AG04450 (cell line): Measurements from ENCODE around the gene NRIP1. TPM values are rescaled to one million over a fixed set of nuclear protein-coding genes. Genes with fewer than 3 reads are reported as not detected.

ENCODE experiments used
- CTCF ChIA-PET: fragments of 300-600, 350-600 bp; formaldehyde crosslinking; extraction: SDS; loops from one replicate; lab custom pipeline; 2022; ENCODE audit warnings: antibody characterized with exemption, inconsistent platforms; lab: Charles Lee
- POLR2A ChIA-PET: fragments of 350-600 bp; formaldehyde crosslinking; extraction: SDS; loops from one replicate; lab custom pipeline; 2021; ENCODE audit warnings: antibody characterized with exemption, inconsistent platforms; lab: Yijun Ruan, JAX
- DNase-seq: peaks from one replicate; pipeline ENCODE4 v3.0.0-alpha.2; 2011; ENCODE audit warnings: low read depth, low spot score
- H3K27ac ChIP-seq: one replicate; pipeline ENCODE4 v1.5.1; 2012; ENCODE audit warnings: low read depth, low read length, control low read depth
- H3K27me3 ChIP-seq: one replicate; pipeline ENCODE4 v1.6.0; 2012; ENCODE audit warnings: low read length; ENCODE audit not compliant: control insufficient read depth, insufficient read depth
- H3K4me3 ChIP-seq: 2 replicates; pipeline ENCODE4 v1.5.1; 2011; ENCODE audit warnings: mild to moderate bottlenecking, low read depth, low read length, control low read depth
- H3K9me3 ChIP-seq: 2 replicates; pipeline ENCODE4 v1.5.1; 2012; ENCODE audit warnings: low read length; ENCODE audit not compliant: control insufficient read depth, insufficient read depth
- polyA plus RNA-seq: library from polyadenylated mRNA; depleted of rRNA; stranded (reverse); fragments of >200 nt; gene quantifications from 2 replicates; pipeline ENCODE4 v1.2.3, GENCODE V29; 2011
- TF ChIP-seq, protein P1 (sequence below): IDR thresholded peaks from 2 replicates; pipeline ENCODE4 v1.5.1; 2011; ENCODE audit warnings: low read depth, low read length, control low read depth, inconsistent platforms

NRIP1 gene
- polyA plus RNA-seq, 1 experiment, result 22.6 TPM

DNA sequence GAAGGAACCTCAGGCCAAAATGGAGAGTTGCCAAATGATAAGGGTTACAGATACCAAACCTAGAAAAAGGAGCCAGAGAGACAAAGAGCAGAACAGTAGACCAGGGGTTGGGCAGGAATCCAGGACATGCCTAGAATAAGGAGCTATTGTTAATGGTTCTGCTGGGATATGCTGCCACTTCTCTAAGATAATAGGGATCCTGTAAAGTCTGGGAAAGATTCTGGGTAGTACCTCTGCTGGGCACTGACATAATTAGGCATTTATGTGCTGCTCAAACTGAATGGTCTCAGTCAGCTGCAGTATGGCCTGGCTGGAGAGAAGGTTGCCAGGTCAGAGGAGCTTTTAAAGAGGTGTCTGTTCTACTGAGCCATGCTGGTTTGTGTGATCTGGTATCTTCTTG lies 19.9 kb upstream of the NRIP1 start:
- ChIA-PET POLR2A (no interaction called here), CTCF (interaction anchor here (0.6 kb wide), 1 partner anchor 110 kb away, joined by 4 read pairs; no protein-coding TSS in a partner anchor)
- Histone ChIP-seq H3K4me3 (no peak overlapping the region), H3K9me3 (no peaks in the 10 kb centered on the region), H3K27ac (no peak overlapping the region), H3K27me3 (peaks cover 4% of the 10 kb centered on the region)
- no peak for DNase-seq
- TF ChIP-seq, protein P1, sequence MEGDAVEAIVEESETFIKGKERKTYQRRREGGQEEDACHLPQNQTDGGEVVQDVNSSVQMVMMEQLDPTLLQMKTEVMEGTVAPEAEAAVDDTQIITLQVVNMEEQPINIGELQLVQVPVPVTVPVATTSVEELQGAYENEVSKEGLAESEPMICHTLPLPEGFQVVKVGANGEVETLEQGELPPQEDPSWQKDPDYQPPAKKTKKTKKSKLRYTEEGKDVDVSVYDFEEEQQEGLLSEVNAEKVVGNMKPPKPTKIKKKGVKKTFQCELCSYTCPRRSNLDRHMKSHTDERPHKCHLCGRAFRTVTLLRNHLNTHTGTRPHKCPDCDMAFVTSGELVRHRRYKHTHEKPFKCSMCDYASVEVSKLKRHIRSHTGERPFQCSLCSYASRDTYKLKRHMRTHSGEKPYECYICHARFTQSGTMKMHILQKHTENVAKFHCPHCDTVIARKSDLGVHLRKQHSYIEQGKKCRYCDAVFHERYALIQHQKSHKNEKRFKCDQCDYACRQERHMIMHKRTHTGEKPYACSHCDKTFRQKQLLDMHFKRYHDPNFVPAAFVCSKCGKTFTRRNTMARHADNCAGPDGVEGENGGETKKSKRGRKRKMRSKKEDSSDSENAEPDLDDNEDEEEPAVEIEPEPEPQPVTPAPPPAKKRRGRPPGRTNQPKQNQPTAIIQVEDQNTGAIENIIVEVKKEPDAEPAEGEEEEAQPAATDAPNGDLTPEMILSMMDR, result no peak

- Histone ChIP-seq H3K27me3 (peaks cover 7% of the 10 kb centered on the region), H3K9me3 (no peaks in the 10 kb centered on the region), H3K4me3 (no peak overlapping the region), H3K27ac (no peak overlapping the region)
- TF ChIP-seq, protein P1, result no peak
- POLR2A ChIA-PET, result no interaction called here
- CTCF ChIA-PET, result no interaction called here
- no peak for DNase-seq
Measured at GRCh38 chr21:15080526-15080925, 15.7 kb upstream of the NRIP1 start.

GRCh38 chr21:15079269-15079668 lies 14.5 kb upstream of the NRIP1 start:
- peaks cover 8% of the 10 kb centered on the region for H3K27me3 ChIP-seq
- no peak overlapping the region for H3K4me3 ChIP-seq
- DNase-seq, result no peak
- H3K9me3 ChIP-seq, result no peaks in the 10 kb centered on the region
- TF ChIP-seq, protein P1, result no peak
- H3K27ac ChIP-seq, result no peak overlapping the region
- ChIA-PET POLR2A (no interaction called here), CTCF (no interaction called here)

DNA sequence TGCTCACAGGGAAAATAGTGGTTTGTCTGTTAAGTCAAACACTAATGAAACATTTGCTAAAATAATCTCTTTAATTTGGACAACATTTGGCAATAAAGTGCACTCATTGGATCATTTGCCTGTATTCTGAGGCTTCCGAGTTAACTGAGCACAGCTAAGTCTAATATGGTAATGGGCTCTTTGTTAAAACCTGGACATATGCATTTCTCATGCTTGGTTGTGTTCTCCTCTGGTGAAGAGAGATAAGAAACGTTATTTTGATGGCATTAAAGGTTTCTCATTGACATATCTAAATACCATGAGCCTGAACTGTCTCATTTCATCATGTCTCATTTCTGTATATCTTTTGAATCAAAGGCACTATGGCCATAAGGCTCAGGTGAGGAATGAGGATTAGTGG lies 13.4 kb upstream of the NRIP1 start:
- Histone ChIP-seq H3K27me3 (peaks cover 8% of the 10 kb centered on the region), H3K27ac (no peak overlapping the region), H3K9me3 (no peaks in the 10 kb centered on the region), H3K4me3 (no peak overlapping the region)
- POLR2A ChIA-PET, result no interaction called here
- CTCF ChIA-PET, result no interaction called here
- no peak for DNase-seq
- TF ChIP-seq, protein P1, result no peak

DNA sequence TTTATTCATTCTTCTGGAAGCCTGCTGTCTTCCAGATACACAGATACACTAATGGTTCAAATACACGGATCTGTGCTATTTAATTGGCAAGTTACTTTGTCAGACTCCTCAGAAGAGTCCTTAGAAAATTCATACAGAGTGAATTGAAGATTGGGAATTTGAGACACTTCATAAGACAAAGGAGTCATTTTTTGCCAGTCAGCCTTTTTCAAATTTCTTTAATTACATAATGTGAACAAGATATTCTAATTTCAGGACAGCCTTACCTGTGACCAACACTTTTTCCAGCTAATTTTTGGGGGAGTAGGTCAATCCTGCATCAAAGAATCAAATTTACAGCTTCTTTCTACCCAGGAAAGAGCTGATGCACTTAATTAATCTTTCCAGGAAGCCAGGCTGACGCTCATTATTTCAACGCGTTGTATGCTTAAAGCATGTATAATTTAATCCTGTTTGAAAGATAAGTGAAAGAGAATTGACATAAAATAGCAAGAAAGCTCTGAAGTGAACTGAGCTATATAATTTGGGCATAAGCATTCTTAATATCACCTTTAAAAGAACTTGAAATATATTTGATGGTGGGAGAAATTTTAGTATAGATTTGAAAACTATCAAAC lies 12.8 kb upstream of the NRIP1 start:
- ChIA-PET POLR2A (no interaction called here), CTCF (no interaction called here)
- H3K27ac ChIP-seq, result no peak overlapping the region
- peaks cover 8% of the 10 kb centered on the region for H3K27me3 ChIP-seq
- no peak for DNase-seq
- H3K4me3 ChIP-seq, result no peak overlapping the region
- TF ChIP-seq, protein P1, result no peak
- H3K9me3 ChIP-seq, result no peaks in the 10 kb centered on the region
